Stimulated activated CD8-positive, alpha-beta memory T cell treated with anti-CD3 and anti-CD28 coated beads, Interleukin-7, amount 100 ng/mL, for 24 hours (primary cell): Measurements from ENCODE around the gene NEK7.
"Not testable (repeated sequence)": the region's sequence is repeated elsewhere in the genome, so short reads cannot be mapped to it uniquely, and the experiment has no call there.

Source experiments
- DNase-seq: peaks from one replicate; pipeline ENCODE4 v3.0.0-alpha.2; 2020; ENCODE audit warnings: low read depth

Gene NEK7

GRCh38 chr1:198156745-198157240, at the start of gene NEK7:
NEK7 (plus strand) TSS chr1:198156998; CDS start chr1:198232581, 75,583 bp downstream.
- peak; percentile 34 for DNase-seq

GRCh38 chr1:198107091-198107501, 49.7 kb upstream of the NEK7 start:
- no peak for DNase-seq

- DNase-seq = no peak
These were observed 48.0 kb upstream of the NEK7 start for GRCh38 chr1:198108636-198109370.

GRCh38 chr1:198109371-198109715, 47.5 kb upstream of the NEK7 start:
- DNase-seq = no peak

- DNase-seq = no peak
These were observed 43.5 kb upstream of the NEK7 start for GRCh38 chr1:198113342-198113750.

- DNase-seq = no peak
These were observed 40.7 kb upstream of the NEK7 start for GRCh38 chr1:198116069-198116468.

GRCh38 chr1:198116469-198116868, 40.3 kb upstream of the NEK7 start:
- DNase-seq = no peak

GRCh38 chr1:198117267-198117666, 39.5 kb upstream of the NEK7 start:
- DNase-seq = no peak

GRCh38 chr1:198118134-198118533, 38.7 kb upstream of the NEK7 start:
- DNase-seq = no peak

GRCh38 chr1:198119906-198120305, 36.9 kb upstream of the NEK7 start:
- DNase-seq = no peak

GRCh38 chr1:198121056-198121826, 35.6 kb upstream of the NEK7 start:
- no peak for DNase-seq

- no peak for DNase-seq
These were observed 34.1 kb upstream of the NEK7 start for GRCh38 chr1:198122693-198123092.

GRCh38 chr1:198123133-198123532, 33.7 kb upstream of the NEK7 start:
- DNase-seq = no peak

- no peak for DNase-seq
These were observed 32.1 kb upstream of the NEK7 start for GRCh38 chr1:198124673-198125072.

GRCh38 chr1:198125995-198126735, 30.6 kb upstream of the NEK7 start:
- DNase-seq = no peak

GRCh38 chr1:198128533-198128932, 28.3 kb upstream of the NEK7 start:
- no peak for DNase-seq

GRCh38 chr1:198130053-198130452, 26.7 kb upstream of the NEK7 start:
- DNase-seq = not testable (repeated sequence)

- DNase-seq = no peak
These were observed 24.6 kb upstream of the NEK7 start for GRCh38 chr1:198132060-198132781.

GRCh38 chr1:198134252-198134651, 22.5 kb upstream of the NEK7 start:
- DNase-seq = no peak

GRCh38 chr1:198135366-198135765, 21.4 kb upstream of the NEK7 start:
- no peak for DNase-seq

- no peak for DNase-seq
These were observed 15.0 kb upstream of the NEK7 start for GRCh38 chr1:198141668-198142351.
